HG03103 (cell line): ENCODE results near the gene TMEM14A.

ENCODE experiments used
- ATAC-seq: cut with Tn5 transposase; IDR thresholded peaks from one replicate; pipeline ENCODE4 v1.9.1; 2021; ENCODE audit warnings: low read depth; ENCODE audit not compliant: unreplicated experiment

TMEM14A gene

DNA sequence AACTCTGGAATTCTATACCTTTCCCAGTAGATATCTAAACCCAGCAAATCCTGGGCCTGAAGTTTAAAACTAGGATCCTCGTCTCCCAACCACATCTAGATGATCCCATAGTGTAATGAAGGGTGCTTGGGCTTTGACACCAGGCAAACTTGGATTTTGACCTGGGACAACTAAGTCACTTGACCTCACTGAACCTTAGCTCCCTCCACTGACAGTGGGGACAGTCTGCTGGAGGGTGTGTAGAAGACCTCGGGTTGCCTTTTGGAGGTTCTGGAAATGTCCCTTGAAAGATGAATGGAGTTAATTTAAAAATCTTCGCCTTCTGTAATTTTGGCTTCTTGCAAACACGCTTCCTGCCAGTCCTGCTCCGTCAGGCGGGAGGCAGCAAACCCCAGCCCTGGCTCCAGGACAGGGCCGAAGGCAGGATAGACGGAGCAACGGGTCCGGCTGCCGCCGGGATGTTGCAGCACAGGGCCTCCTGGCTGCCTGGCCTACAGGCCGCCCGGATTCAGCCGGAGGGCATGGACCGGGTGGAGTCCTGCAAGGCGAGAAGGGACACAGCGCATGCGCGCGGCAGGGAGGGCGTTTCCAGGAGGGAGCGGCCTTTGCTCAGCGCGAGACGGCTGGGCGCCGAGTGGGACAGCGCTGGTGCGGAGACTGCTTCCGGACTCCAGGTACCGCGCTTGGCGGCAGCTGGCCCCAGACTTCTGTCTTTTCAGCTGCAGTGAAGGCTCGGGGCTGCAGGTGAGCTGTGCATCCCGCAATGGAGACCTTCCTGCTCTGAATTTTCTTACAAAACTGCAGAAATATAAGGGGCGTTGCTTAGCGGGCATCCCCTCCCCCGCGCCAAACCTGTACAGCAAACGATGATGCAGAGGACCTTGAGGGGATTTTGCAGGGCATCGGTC lies at the start of gene TMEM14A:
Gene TMEM14A (plus strand): TSS at position 612 of the 908 bp plus-strand sequence. CDS start 5,990 bp downstream, outside the sequence.
- peak; percentile 94 for ATAC-seq

DNA sequence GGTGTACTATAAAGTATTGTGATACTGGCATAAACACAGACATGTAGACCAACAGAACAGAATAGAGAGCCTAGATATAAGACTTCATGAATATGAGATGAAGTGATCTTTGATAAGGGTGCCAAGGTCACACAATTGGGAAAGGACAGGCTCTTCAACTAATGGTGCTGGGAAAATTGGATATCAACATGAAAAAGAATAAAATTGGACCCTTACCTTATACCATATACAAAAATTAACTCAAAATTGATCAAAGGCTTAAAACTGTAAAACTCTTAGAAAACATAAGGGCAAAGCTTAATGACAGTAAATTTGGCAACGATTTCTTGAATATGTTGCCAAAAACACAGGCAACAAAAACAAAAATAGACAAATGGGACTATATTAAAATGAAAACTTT lies 49.3 kb upstream of the TMEM14A start:
- no peak for ATAC-seq

GRCh38 chr6:52622810-52623209 lies 48.1 kb upstream of the TMEM14A start:
- ATAC-seq, result no peak

GRCh38 chr6:52632011-52632410 lies 38.9 kb upstream of the TMEM14A start:
- ATAC-seq, result no peak

- no peak for ATAC-seq
Measured at GRCh38 chr6:52634211-52634610, 36.7 kb upstream of the TMEM14A start.

DNA sequence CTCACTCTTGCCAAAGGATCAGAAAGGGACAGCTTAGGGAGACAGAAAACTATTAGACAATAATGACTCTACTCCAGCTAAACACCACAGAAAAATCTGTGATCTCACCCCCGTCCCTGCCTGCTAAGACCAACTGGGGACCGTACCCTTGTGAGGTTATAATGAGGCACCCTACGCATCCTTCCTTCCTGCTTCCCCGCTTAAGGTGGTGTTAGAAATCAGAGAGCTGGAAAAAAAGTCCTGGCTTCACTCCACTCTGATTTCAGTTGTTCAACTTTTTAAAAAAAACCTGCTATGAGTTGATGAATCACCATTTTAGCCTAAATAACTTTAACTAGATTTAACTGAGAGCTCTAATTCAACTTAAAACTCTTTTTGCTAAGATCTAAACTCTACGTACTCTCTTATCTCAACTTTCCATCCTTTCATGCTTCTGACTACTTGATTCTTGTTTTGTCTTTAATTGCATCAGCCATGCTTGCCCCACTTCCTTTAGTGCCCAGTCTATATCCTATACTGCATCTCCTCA lies 35.8 kb upstream of the TMEM14A start:
- ATAC-seq, result no peak

- no peak for ATAC-seq
Measured at GRCh38 chr6:52636830-52637229, 34.1 kb upstream of the TMEM14A start.

DNA sequence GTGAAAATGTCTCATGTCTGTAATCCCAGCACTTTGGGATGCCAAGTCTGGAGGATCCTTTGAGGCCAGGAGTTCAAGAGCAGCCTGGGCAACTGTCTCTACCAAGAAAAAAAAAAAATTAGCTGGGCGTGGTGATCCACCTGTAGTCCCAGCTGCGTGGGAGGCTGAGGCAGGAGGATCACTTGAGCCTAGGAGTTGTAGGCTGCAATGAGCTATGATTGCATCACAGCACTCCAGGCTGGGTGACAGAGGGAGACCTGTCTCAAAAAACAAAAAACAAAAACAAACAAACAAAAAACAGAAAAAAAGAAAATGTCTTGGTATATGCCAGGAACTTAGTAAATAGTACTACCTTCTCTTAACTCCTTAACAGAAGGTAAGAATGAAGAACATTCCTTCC lies 31.4 kb upstream of the TMEM14A start:
- no peak for ATAC-seq

DNA sequence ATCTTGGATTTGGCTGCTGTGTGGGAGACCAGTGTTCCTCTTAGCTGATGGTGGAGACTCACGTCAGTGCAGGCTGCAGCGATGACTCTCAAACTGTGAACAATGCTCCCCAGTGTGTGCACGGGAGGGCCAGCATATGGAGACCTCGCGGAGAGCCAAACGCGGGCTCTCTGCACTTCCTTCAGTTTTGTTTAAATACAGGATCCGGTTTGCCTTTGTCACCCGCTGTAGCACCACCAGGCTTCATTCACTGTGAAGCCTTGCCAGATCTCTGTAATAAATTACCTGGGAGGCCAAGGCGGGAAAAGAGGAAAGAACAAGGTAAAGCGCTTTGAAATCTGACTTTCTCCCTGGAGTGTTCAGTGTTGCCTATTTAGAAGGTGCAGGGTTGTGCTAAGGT lies 30.7 kb upstream of the TMEM14A start:
- ATAC-seq, result no peak

GRCh38 chr6:52640916-52641315 lies 30.0 kb upstream of the TMEM14A start:
- ATAC-seq, result no peak

DNA sequence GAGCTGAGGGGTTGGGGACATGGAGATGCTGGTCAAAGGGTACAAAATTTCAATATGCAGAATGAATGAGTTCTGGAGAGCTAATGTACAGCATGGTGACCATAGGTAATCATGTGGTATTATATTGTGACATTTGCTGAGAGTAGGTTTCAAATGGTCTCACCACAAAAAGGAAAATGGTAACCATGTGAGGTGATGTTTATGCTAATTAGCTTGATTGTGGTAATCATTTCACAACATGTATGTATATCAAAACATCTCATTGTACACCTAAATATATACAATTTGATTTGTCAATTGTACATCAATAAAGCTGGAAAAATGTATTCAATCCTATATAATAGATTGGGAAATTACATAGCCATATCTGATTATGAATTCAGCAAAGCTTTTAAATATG lies 29.5 kb upstream of the TMEM14A start:
- ATAC-seq, result no peak

GRCh38 chr6:52641826-52642225 lies 29.1 kb upstream of the TMEM14A start:
- ATAC-seq, result no peak

DNA sequence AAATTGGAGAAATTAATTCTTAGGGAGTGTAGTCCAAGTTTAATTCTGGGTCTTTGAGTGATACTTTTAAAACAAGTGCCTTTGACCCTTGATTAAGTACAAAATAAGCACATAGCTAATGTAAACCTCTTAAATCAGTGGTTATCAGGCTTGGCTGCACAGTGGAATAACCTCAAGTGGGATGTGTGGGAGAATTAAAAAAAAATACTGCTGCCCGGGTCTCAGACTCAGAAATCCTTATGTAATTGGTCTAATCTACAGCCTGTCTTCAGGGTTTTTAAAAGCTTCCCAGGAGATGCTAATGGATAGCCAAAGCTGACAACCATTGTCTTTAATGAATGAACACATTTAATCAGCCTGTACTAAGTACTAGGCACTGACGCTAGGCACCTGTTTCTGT lies 28.5 kb upstream of the TMEM14A start:
- ATAC-seq, result no peak

DNA sequence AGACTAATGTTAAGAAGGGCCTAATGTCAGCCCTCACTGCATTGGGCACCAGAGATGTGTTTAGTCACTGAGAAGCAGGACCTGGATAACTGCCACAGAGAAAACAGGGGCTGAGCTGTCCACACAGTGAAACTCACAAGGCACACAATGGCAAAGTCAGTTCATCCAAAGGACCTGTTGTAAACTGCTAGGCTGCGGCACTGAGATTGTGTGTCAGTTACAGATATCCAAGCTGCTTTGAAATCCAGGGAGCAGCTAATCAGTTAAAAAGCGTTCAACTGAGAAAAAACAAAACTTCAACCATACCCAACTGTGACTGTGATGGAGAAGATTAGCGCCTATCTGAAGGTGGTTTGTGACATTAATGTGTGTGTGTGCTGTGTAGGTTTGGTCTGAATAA lies 27.8 kb upstream of the TMEM14A start:
- ATAC-seq, result no peak

DNA sequence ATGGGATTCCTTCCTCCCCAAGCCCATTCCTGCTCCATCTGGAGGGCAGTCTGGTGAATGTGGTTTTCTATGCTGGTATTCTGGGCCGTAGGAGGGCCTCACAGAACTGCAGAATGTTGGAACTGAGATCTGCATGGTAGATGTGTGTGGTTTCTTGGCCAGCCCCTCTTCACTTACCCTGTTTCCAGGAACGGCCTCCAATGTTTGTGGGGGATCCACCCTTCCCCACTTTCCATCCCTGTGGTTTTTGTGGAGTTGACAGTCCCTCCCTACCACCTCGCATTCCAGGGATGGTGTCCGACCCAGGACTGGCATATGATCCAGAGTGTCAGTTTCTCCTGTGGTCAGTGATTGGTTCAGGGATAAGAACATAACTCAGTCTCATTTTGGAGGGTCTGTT lies 26.7 kb upstream of the TMEM14A start:
- ATAC-seq, result no peak

- ATAC-seq, result no peak
Measured at GRCh38 chr6:52645976-52646375, 24.9 kb upstream of the TMEM14A start.

GRCh38 chr6:52647199-52647598 lies 23.7 kb upstream of the TMEM14A start:
- ATAC-seq, result no peak

- no peak for ATAC-seq
Measured at GRCh38 chr6:52649536-52650160, 21.3 kb upstream of the TMEM14A start.

DNA sequence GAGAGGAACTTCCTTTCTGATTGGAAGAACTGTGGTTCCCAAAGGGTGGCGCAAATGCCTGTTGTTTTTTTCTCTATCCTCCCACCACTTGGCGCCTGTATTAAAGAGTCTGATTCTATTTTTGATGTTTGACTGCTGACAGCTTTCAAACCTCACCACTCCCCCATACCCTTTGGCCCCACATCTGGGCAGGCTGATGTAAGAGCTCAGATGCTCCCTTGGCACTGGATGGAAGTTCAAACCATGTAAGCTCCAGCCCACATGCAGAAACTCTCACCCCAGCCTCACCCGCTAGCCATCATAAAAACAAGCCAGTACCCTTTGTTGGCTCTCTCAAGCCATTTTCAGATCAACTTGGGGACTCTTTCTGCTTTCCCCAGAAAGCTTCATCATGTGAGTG lies 20.0 kb upstream of the TMEM14A start:
- no peak for ATAC-seq

- ATAC-seq, result no peak
Measured at GRCh38 chr6:52653151-52653550, 17.8 kb upstream of the TMEM14A start.

DNA sequence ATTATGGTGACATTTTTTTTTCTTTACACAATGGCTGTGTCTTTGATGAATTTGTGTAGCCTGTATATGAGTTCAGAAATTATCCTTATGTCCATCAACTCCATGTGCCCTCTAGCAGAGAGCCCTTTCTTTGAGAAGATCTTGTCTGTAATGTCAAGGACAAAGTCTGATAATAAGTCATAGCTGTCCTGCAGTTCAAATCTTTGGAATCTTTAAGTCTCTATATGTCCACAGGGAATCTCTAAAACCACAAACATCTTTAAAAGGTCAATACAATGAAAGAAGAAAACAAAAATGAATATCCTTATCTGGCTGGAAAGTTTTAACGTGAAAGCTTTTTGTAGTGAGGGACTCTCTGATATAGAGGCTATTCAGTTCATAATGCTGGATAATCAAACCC lies 16.9 kb upstream of the TMEM14A start:
- no peak for ATAC-seq

DNA sequence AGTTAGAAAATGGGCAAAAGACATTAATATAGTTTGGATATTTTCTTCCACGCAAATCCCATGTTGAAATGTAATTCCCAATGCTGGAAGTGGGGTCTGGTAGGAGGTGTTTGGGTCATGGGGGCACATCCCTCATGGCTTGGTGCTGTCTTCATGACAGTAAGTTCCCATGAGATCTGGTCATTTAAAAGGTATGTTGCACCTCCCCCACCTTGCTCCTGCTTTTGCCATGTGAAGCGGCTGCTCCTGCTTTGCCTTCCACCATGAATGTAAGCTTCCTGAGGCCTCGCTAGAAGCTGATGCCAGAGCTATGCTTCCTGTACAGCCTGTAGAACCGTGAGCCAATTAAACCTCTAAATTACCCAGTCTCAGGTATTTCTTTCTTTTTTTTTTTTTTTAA lies 16.3 kb upstream of the TMEM14A start:
- ATAC-seq, result no peak
